NCI-H2081 treated with DMSO at 0.1 percent for 48 hours (cell line): ENCODE measurements around the gene PRRC2B.

Experiments used
- DNase-seq: peaks from one replicate; lab custom pipeline; 2025; lab: John Stamatoyannopoulos, UW

Gene PRRC2B

DNA sequence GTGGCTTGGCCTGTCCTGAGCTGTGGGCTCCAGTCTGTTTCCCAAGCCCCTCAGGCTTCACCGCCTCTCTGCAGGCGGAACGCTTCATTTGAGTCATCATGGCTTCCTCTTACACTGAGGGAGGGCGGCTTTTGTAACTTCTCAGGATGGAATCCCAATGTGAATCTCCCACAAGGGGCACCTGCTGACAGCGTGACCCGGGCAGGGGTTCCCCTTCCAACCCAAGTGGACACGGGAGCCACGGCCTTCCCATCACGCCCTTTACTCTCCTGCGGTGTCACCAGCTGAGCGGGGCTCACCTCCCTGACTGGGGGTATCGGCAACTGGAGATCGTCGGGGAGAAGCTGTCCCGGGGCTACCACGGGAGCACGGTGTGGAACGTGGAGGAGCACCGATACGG is 124.7 kb downstream of the PRRC2B start:
- DNase-seq = no peak

DNA sequence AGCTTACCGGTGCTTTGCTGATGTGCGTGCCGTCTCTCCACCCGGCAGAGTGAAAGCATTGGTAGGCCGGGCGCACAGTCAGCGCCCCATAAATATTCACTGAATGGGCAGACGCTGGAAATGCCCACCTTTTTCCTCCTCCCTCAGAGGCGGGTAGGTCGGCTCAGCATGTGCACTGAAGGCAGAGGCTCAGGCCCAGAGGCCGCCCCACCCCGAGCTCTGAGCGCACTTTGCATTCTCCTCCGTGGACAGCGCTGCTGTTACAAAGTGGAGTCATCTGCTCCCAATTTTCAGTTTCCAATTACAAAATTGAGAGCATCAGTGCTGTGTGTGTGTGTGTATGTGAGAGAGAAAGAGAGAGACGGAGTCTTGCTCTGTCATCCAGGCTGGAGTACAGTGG is 126.6 kb downstream of the PRRC2B start:
- no peak for DNase-seq

DNA sequence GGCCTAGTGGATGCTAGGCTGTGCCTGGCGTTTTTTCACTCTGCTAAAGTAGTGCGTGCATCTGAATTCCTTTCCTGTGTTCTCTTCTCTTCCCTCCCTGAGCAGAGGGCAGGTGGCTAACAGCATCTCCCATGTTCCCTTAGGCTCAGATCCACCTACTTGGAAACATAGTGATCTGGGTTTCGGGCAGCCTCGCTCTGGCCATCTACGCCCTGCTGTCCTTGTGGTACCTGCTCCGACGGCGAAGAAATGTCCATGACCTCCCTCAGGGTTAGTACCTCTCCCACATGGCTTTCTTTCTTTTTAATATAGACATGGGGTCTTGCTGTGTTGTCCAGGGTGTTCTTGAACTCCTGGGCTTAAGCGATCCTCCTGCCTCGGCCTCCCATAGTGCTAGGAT is 127.3 kb downstream of the PRRC2B start:
- no peak for DNase-seq

DNA sequence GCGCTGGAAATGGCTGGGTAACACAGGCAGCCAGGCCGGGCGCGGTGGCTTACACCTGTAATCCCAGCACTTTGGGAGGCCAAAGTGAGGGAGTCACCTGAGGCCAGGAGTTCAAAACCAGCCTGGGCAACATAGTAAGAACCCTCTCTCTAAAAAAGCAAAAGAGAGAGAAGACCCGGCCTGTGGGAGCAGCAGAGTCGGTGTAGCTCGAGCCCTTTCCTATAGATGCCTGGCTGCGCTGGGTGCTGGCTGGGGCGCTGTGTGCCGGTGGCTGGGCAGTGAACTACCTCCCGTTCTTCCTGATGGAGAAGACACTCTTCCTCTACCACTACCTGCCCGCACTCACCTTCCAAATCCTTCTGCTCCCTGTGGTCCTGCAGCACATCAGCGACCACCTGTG is 127.9 kb downstream of the PRRC2B start:
- DNase-seq = no peak

DNA sequence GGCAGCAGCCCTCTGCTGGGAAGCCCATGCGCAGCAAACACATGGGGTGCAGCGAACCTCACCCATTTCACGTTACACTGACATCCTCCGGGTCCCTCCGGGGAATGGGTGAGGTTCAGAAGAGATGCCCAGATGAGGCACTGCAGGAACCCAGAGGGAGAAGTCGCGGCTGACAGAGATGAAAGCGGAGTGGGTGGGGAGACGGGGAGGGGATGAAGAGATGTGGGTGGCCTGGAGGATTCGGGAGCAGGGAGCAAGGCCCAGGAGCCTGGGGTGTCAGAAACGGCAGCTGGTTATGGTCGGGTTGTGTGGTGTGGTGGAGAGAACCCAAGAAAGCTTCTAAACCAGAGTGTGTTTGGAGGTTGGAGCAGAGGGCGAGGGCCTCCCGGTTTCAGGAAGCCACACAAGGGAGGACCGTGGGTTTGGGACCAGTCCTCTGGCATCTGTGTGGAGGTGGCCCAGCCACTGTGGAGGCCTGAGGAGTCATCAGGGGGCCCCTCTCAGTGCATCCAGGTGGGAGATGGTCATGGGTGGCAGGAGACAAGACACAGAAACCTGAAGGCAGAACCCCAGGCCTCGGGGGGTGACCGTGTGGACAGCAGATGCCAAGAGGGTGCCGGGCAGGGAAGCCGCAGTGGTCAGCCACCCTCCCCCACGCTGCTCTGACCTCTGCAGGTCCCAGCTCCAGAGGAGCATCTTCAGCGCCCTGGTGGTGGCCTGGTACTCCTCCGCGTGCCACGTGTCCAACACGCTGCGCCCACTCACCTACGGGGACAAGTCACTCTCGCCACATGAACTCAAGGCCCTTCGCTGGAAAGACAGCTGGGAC is 128.6 kb downstream of the PRRC2B start:
- DNase-seq = no peak

DNA sequence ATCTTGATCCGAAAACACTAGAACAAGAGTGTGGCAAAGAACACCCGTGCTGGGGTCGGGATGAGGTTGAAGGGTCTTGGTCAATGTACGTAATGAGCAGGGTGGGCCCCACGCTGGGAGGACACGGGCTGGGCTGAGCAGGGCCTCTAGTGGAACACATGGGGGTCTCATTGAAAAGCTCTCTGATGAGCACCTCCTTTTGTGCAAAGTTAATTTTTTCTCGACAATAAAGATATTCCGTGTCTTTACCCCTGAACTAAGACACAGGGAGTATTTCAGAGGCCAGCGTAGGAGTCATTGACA is 129.2 kb downstream of the PRRC2B start:
- DNase-seq = no peak

DNA sequence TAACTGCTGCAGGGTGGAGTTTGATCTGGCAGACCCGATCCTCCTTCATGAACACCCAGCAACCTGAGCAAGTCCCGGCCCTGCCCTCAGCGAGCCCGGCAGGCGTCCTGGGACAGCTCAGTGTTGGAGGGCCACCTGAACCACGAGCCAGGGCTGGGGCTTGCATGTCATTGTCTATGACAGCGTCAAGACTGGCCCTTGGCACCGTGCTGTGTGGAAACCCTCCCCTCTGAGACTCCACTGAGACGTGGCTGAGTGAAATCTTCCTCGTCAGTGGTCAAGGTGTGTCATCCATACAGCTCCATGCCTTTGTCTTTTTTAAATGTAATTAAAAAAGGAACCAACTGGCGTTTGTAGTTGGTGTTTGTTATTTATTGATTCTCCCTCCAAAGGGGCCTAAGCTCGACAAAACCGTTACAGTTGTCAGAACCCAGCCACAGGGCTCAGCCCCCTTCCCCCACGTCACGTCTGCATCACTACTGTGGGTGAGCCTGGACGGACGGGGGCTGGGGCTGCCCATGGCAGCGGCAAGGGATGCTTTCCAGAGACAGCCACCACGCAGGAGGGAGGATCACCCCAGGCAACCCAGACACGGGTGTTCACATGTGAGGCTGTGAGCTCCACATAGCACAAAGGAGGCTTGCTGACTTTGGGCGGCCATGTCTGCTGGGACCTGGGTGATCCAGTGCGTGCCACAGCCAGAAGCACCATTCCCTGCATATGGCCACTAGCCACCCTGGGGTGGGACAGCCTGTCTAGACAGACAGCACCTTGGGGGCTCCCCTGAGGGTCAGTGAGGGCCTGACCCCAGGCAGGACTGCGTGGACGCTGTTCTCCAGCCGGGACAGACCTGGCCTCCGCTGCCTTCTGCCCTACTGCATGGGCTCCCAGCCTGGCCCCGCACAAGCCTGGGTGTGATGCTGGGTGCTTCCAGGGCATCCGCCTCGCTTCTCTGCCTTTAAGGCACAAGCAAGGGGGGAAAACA is 129.9 kb downstream of the PRRC2B start:
- no peak for DNase-seq

DNA sequence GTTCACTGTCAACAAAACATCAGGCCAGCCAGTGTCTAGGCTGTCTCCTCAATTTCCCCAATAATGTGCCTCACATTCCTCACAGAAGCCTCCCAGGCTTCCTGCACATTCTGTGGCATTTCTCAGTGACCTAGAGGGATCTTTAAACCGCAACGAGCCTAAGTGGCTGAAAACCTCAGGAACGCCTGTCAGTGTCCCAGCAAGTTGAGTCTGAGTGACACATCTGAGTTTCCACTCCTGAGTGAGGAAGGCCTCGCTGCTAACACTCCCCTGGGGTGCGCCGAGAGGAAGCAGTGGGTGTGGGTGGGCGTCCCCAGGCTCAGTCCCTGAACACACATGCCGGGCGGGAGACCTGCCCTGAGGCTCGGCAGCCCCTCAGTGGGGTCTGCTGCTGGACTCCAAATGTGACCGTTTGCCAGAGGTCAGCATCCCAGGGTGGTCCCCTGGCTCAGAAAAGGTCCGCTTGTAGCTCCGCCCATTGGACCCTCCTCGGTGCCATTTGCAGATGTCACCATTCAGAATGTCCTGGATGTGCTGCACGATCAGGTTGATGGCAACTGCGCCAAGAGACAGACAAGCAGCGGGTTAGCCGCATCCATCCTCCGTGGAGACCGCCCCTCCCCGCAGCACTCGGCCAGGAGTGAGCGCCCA is 130.9 kb downstream of the PRRC2B start:
- no peak for DNase-seq

DNA sequence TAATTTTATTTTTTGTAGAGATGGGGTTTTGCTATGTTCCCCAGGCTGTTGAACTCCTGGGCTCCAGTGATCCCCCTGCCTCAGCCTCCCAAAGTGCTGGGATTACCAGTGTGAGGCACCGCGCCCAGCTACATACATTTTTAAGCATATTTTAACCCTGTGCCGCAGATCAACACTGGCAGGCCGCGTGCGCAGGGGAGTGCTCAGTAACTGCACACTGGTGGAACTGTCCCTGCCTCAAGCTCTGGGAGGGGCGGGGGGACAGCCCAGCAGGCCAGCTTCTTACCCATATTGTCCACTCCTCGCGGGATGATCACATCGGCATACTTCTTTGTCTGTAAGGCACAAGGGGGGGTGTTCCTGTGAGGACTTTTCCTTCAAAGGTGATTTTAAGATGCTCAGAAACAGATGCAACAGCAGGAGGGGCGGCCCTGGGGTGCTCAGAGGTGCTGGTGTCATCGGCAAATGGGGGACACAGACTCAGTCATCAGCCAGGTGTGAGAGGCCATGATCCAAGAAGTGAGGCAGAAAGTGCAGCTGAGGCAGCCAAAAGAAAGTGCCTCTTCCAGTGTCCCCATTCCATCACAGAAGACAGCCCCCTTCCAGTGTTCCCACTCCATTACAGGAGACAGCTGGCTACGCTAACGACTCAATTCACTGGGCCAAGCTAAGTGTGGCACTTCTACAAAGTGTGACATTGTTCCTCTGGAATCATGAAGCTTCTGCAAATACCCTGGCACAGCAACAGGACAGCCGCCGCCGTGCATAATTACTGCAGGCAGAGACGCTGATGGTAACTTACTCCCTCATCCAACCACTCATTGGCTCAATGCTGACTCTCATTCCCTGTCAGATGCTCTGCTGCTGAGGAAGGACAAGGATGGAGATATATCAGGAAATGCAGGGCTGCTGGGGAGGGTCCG is 132.0 kb downstream of the PRRC2B start:
- no peak for DNase-seq

DNA sequence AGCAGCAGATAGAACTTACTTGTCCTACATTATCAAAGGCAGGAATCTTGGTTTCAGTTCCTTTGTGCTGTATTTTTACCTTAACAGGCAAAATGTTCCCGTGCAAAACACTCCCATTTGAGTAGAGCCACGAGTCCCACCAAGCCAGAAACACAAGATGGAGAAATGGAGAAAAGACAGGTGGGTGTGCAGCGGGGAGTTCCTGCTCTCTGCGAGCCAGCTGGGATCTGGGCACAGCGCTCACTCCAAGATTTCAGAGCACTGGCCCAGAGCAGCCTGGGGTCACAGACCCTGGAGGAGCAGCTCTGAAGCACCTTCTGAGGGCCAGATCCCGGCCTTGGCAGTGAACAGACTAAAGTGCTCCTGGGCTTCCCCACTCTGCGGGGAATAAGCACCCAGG is 134.3 kb downstream of the PRRC2B start:
- DNase-seq = no peak

DNA sequence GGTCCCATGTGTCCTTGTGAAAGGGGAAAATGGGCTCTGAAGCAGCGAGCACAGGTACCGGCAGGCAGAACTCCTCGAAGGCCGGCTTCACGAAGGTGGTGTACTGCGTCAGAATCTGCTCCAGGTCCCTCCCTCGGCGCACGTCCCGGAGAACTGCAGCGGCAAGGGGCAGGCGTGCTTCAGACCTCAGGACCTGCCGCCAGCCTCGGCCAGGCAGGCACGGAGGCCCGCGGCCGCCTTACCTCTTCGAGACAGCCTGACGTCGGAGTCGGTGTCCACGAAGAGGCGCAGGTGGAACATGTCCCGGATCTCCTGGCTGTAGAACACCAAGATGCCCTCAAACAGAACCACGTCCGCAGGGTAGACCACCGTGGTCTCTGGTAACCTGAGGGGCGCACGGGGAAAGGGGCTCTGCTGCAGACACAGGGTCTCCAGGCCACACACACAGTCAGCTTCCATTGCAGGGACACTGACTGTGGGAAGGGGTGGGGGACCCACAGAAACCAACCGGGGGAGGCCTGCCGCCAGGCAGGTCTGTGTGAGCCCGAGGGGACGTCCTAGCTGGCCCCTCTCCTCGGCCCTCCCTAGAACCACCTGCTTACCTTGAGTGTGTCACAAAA is 135.1 kb downstream of the PRRC2B start:
- DNase-seq = no peak

DNA sequence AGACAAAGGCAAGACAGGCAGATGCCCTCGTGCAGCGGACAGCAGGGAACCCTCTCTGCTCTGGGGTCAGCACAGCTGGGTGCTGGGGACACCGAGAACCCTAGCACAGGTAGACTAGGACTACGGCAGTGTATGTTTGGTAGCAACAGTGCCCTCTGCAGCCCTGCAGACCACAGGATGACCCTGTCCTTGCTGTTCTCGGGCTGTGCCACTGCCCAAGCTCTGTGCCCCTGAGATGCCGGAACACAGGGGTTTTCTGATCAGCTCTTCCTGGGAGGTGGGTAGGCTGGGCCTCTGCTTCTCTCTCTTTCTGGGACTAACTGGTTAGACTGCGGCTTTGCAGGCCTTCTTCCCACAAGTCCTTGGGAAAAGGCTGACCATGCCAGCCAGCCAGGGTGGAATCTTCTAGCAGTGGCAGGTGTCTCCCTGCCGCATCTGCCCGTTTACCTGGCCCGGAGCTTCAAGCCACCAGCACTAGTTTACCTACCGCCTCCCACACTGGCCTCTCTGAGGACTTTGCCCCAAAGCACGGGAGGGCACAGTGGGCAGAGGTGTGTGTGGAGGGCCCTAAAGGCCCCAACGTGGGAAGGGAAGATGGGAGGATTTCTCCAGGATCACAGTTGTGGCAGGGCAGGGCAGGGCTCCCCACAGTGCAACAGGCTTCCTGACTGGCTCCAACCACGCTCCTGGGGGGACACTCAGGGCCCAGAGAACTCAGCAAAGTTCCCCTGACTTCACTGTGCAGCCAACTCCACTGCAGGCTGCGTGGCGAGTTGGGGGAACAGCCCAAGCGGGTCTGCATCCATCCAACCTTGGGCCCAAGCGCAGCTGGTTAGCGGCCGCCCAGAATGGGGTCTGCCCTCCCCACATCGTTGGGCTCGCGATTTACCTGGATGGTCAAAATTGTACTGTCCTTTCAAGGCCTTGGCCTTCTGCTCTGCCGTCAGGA is 136.0 kb downstream of the PRRC2B start:
- no peak for DNase-seq

DNA sequence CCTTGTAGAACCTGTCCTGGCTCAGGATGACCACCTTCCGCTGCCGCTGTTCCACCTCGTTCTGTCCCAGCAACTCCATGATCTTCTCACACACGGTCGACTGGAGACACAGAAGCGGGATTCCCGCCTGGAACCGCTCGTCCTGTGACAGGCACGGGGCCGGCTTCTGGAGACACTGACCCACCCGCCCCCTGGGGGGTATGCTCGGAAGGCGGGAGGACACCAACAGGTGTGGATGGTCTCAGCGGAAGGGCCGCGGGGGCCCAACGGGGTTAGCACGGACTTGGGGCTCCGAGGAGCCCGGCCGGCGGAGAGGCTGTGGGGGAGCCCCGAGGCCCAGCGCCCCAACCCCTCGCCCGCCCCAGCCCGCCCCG is 136.6 kb downstream of the PRRC2B start:
- DNase-seq = no peak

DNA sequence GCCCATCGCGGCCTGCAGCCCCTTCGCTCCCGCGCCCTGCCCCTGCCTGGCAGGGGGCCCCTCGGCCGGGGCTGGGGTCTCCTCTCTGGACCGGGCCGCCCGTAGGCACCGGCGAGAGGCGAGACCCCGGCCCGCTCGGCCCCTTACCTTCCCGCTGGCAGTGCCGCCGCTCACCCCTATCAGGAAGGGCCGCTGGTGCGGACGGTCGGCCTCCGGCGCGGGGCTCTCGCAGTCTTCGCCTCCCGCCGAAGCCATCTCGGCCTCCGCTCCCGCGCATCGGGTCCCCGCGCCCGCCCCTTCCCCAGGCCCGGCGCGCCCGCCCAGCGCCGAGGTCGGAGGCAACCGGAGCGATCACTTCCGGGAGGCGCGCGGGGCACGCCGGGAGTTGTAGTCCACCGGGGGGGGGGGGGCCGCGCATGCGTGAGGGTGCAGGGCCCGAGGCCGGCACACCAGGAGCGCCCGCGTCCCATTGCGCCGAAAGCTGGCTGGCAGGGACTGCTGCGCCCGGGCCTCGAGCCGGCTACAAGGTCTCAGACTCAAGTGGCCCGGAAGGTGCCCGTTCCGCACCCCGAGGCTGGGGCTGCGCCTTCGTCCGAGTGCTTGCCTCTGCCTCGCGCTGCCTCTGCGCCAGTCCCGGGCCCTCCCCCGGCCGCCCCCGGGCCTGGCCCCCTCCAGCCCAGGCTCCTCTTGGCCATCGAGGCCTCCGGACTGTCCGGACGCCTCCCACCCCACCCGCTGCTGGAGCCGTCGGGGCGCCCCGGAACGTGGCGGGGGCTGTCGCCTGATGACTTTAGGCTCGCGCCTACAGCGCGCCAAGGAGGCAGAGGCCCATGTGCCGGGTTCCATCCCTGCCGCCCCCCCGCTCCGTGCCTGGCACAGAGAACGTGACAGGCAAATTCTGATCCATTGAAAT is 137.3 kb downstream of the PRRC2B start, which contains the start of gene UCK1:
TSS of gene UCK1 (minus strand) at position 344 of the 913 bp plus-strand sequence. CDS start at position 255, 89 bp downstream.
- no peak for DNase-seq

DNA sequence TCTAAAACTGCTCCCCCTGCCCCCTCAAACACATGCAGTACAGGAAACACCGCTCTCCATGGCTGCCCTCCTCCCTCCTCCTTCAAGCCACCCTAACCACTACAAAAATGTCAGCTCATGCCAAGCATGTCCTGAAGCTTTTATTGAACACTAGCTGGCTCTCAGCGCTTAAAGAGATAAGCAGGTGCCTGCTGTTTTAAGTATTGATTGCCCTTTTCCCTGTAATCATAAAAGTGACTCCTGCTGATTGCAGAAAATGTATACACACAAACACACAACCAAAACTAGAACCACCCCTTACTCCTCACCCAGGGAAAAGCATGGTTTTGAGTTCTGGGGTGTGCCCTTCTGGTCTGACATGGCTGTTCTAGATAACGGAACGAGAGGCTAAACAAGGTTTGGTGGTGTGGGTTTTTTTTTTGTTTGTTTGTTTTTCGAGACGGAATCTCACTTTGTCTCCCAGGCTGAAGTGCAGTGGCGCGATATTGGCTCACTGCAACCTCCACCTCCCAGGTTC is 140.9 kb downstream of the PRRC2B start:
- no peak for DNase-seq

DNA sequence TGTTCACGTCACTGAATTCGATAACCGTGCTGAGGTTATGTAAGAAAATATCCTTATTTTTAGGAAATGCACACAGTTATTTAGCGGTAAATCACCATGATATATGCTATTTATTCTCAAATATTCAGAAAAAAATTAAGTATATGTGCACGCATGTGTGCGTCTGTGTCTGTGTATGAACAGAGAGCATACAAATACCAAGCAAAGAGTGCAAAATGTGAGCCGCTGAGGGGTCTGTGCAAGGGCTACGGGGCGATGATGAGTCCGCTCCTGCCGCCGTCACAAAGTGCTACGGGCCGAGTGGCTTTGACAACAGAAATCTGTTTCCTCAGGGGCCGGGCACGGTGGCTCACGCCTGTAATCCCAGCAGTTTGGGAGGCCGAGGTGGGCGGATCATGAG is 144.1 kb downstream of the PRRC2B start:
- DNase-seq = no peak

DNA sequence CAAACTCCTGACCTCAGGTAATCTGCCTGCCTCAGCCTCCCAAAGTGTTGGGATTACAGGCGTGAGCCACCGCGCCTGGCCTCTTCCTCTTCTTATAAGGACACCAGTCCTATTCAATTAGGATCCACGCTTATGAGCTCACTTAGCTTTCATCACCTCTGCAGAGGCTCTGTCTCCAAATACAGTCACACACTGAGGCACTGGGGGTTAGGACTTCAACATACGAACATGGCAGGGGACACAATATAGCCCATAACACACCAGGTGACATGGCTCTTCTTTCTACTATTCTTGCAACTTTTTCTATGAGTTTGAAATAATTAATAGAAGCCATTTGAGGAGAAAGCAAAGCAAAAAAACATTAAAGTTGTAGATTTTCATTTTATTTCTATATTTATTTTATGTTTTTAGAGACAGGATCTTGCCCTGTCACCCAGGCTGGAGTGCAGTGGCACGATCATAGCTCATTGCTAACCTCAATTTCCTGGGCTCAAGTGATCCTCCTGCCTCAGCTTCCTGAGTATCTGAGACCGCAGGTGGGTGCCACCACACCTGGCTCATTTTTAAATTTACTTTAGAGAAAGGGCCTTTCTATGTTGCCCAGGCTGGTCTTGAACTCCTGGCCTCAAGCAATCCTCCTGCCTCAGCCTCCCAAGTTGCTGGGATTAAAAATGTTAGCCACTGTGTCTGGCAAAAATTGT is 145.5 kb downstream of the PRRC2B start:
- DNase-seq = no peak

DNA sequence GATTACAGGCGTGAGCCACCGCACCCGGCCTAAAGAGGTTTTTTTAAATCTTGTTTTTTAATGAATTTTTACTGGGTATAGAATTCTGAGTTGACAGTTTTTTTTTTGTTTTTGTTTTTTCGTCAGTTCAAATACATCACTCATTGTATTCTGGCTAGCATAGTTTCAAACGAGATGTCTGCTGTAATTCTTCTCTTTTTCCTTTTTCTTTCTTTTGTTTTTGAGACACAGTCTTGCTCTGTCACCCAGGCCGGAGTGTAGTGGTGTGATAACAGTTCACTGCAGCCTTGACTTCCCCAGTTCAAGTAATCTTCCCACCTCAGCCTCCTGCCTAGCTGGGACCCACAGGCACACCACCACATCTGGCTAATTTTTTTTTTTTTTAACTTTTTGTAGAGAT is 149.3 kb downstream of the PRRC2B start:
- no peak for DNase-seq
